Upper lobe of left lung (tissue), 6 donors: ENCODE results near the gene CMPK1. TPM values are rescaled to one million over a fixed set of nuclear protein-coding genes. Genes with fewer than 3 reads are reported as not detected.

ENCODE experiments used
- ATAC-seq, 2 donors: fragments of 200-7000 bp; cut with Tn5 transposase; one replicate each; pipeline ENCODE4 v1.9.1; 2022; ENCODE audit warnings: mild to moderate bottlenecking in 2 of 2, moderate library complexity in 2 of 2; ENCODE audit not compliant: low FRiP score in 2 of 2
- DNase-seq, 2 donors: peaks; one replicate each; pipeline ENCODE4 v3.0.0-alpha.2; 2019 to 2020
- H3K27ac ChIP-seq, 4 donors: fragments of 200-600 bp; sonication (generic); one replicate each; pipeline ENCODE4 v1.5.1; 2016 to 2019
- H3K27me3 ChIP-seq, 4 donors: fragments of 200-600 bp; sonication (generic); one replicate each; pipeline ENCODE4 v1.5.1; 2017 to 2019
- H3K36me3 ChIP-seq, 4 donors: fragments of 200-600 bp; sonication (generic); one replicate each; pipeline ENCODE4 v1.5.1; 2016 to 2019
- H3K4me1 ChIP-seq, 4 donors: fragments of 200-600 bp; sonication (generic); one replicate each; pipeline ENCODE4 v1.5.1; 2018 to 2019
- H3K4me3 ChIP-seq, 4 donors: fragments of 200-600 bp; sonication (generic); one replicate each; pipeline ENCODE4 v1.5.1; 2017 to 2019; ENCODE audit warnings: mild to moderate bottlenecking in 2 of 4, moderate library complexity in 1 of 4
- H3K9me3 ChIP-seq, 4 donors: fragments of 200-600 bp; sonication (generic); one replicate each; pipeline ENCODE4 v1.5.1; 2018 to 2019
- EP300 ChIP-seq, 4 donors: sonication (generic); formaldehyde crosslinking; IDR thresholded peaks; one replicate each; pipeline ENCODE4 v1.5.1; 2017; ENCODE audit warnings: antibody characterized with exemption in 4 of 4, control low read depth in 2 of 4
- POLR2A ChIP-seq, 4 donors: fragments of 450-650 bp; IDR thresholded peaks; one replicate each; pipeline ENCODE4 v1.5.1; 2016 to 2017; ENCODE audit warnings: antibody characterized with exemption in 4 of 4, mild to moderate bottlenecking in 2 of 4
- POLR2AphosphoS5 ChIP-seq, 2 donors: sonication (generic); formaldehyde crosslinking; IDR thresholded peaks; one replicate each; pipeline ENCODE4 v1.5.1; 2017; ENCODE audit warnings: antibody characterized with exemption in 2 of 2
- WGBS, 2 donors: methylation state at CpG; one replicate each; pipeline ENCODE4 v1.1.5; 2017 to 2018; 5-methylcytosine and 5-hydroxymethylcytosine counted together
- total RNA-seq, 6 donors: library from RNA; depleted of rRNA in 4 of 6; stranded (reverse); fragments of >200 nt in 4 of 6; gene quantifications; one replicate each; pipeline versions ENCODE4 v1.1.0 to v1.2.1, GENCODE V29; 2016 to 2021
- TF ChIP-seq, protein P1 (sequence below), 6 experiments: fragments of 450-650 bp in 4 of 6; fragments of 200-600 bp in 2 of 6; sonication (generic) in 2 of 6; IDR thresholded peaks; one replicate each; pipeline ENCODE4 v1.5.1; 2016 to 2019; ENCODE audit warnings: antibody characterized with exemption in 6 of 6
- donor health status: DM: no; HTN: no; CAD: no; lungs with moderate emphysema.
- donor health status: DM: no; HTN: yes; CAD: no; lungs with severe emphysema.

The CMPK1 gene
- total RNA-seq, 6 donors from 2014 or later = 36.7 to 134 (median 97.7) TPM

DNA sequence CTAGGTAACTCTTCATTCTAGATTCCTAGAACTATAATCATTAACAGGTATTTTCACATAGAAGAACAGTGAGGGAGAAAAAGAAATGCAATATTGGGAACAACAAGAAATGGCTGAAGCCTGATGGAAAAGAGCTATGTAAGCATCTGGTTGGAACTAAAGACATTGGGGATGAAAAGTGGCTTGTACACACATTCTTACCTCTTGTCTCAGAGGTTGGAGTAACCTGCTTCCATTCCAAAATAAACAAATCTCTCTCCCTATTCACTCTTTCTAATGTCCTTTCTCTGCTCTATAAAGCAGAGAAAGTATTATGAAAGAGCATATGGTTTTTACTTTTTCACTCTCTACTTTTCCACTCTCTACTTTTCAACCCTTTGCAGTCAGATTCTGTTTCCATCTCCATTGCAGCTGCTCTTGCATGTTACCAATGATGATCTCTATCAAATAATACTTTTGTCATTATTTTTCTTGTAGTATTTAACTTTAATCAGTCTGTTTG lies 37.5 kb downstream of the CMPK1 start:
- DNase-seq (no peak), ATAC-seq (no peak)
- no peak for TF ChIP-seq POLR2AphosphoS5 (IDR thresholded peaks at IDR 0.05)
- no peak for TF ChIP-seq EP300 (IDR thresholded peaks at IDR 0.05)
- TF ChIP-seq, protein P1, sequence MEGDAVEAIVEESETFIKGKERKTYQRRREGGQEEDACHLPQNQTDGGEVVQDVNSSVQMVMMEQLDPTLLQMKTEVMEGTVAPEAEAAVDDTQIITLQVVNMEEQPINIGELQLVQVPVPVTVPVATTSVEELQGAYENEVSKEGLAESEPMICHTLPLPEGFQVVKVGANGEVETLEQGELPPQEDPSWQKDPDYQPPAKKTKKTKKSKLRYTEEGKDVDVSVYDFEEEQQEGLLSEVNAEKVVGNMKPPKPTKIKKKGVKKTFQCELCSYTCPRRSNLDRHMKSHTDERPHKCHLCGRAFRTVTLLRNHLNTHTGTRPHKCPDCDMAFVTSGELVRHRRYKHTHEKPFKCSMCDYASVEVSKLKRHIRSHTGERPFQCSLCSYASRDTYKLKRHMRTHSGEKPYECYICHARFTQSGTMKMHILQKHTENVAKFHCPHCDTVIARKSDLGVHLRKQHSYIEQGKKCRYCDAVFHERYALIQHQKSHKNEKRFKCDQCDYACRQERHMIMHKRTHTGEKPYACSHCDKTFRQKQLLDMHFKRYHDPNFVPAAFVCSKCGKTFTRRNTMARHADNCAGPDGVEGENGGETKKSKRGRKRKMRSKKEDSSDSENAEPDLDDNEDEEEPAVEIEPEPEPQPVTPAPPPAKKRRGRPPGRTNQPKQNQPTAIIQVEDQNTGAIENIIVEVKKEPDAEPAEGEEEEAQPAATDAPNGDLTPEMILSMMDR (IDR thresholded peaks at IDR 0.05) = no peak
- no peak for TF ChIP-seq POLR2A (IDR thresholded peaks at IDR 0.05)
- Histone ChIP-seq H3K9me3 (no peaks in the 10 kb centered on the region), H3K27me3 (no peaks in the 10 kb centered on the region), H3K4me1 (no peaks in the 10 kb centered on the region), H3K36me3 (peaks cover 14 to 75% (median 45%) of the 10 kb centered on the region in 4 donors), H3K27ac (no peak overlapping the region), H3K4me3 (no peak overlapping the region)

DNA sequence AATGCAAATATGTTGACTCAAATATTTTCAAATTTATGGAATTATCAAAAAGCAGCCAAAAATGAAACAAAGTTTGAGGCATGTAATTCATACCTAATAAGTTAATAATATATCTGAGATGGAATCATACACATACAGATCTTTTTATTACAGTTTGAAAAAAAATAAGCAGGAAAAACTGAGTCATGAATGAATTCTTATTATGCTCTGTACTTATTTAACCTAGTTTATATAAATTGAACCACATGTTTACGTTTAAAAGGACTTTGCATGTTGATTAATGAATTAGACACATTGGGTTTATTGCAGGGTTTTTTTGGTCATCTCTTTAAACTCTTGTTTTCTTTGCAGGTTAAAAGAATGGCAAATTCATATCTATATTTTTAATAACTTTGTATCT lies 40.9 kb downstream of the CMPK1 start:
- ATAC-seq (no peak), DNase-seq (no peak)
- Histone ChIP-seq H3K36me3 (peaks cover 6 to 82% (median 36%) of the 10 kb centered on the region in 4 donors), H3K27me3 (no peaks in the 10 kb centered on the region), H3K4me3 (no peak overlapping the region), H3K27ac (no peak overlapping the region), H3K4me1 (no peaks in the 10 kb centered on the region), H3K9me3 (no peaks in the 10 kb centered on the region)
- 90 to 95% methylated on average over 1 of the region's 1 CpG for WGBS, 2 donors
- TF ChIP-seq, protein P1 (IDR thresholded peaks at IDR 0.05) = no peak
- TF ChIP-seq POLR2AphosphoS5 (IDR thresholded peaks at IDR 0.05) = no peak
- TF ChIP-seq POLR2A (IDR thresholded peaks at IDR 0.05) = no peak
- no peak for TF ChIP-seq EP300 (IDR thresholded peaks at IDR 0.05)

- Histone ChIP-seq H3K4me3 (no peak overlapping the region), H3K27me3 (no peaks in the 10 kb centered on the region), H3K4me1 (no peaks in the 10 kb centered on the region), H3K9me3 (no peaks in the 10 kb centered on the region), H3K27ac (no peak overlapping the region), H3K36me3 (peaks cover 4 to 76% (median 19%) of the 10 kb centered on the region in 4 donors)
- ATAC-seq (no peak), DNase-seq (no peak)
- TF ChIP-seq, protein P1 (IDR thresholded peaks at IDR 0.05) = no peak
- TF ChIP-seq POLR2AphosphoS5 (IDR thresholded peaks at IDR 0.05) (no peak), EP300 (IDR thresholded peaks at IDR 0.05) (no peak), POLR2A (IDR thresholded peaks at IDR 0.05) (no peak)
- WGBS, 2 donors = 68 to 80% methylated on average over 1 of the region's 1 CpG
Observed at GRCh38 chr1:47378147-47378546, 44.6 kb downstream of the CMPK1 start.

DNA sequence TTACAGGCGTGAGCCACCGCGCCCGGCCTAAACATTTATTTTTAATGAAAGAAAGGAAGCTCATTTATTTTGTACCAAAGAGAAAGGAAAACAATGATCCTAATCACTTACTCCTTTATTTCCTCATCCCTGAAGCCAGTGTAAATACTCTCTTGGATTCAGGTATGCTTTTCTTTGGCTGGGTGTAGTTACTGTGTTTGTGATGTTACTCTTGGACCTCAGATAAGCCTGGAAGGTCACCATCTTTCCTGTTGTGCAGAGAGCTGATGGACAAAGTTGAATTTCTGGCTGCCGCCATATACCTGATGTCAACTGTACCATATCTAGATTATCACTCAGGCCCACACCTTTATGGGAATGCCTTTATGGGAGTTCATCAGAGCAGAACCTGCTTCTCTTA lies 47.1 kb downstream of the CMPK1 start:
- H3K36me3 ChIP-seq = peaks cover 0 to 51% (median 5%) of the 10 kb centered on the region in 4 donors
- no peak for DNase-seq
- WGBS, 2 donors = 86 to 96% methylated on average over 5 of the region's 5 CpGs
- no peaks in the 10 kb centered on the region for H3K4me1 ChIP-seq
- no peaks in the 10 kb centered on the region for H3K27me3 ChIP-seq
- no peak for ATAC-seq
- TF ChIP-seq, protein P1 (IDR thresholded peaks at IDR 0.05) = no peak
- TF ChIP-seq EP300 (IDR thresholded peaks at IDR 0.05) = no peak
- TF ChIP-seq POLR2A (IDR thresholded peaks at IDR 0.05) = no peak
- no peaks in the 10 kb centered on the region for H3K9me3 ChIP-seq
- no peak overlapping the region for H3K4me3 ChIP-seq
- H3K27ac ChIP-seq = no peak overlapping the region

DNA sequence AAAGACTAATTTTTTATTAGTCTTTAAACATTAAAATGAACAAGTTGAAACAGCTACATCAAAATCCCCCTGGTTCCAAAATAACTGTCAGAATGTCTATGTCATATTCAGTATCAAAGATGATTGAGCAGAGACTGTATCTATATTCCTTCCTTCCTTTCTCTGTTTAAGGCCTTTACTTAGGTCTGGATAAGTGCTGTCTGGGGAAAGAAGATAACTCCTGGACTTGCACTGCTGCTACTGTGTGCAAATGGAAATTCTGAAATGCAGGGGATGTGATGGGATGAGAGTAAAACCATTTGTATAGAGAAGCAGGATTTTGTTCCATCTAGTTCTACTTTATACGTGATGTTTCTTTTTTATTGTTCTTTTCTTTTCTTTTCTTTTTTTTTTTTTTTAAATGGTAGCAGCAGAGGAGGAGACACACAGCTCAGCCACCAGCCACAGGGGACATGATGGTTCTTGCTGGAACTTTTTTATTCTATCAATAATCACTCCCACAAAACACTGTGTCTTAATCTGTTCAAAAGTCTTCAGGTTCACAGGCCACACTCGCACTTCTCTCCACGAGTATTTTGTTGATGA lies 48.9 kb downstream of the CMPK1 start:
- H3K9me3 ChIP-seq = no peaks in the 10 kb centered on the region
- no peaks in the 10 kb centered on the region for H3K4me1 ChIP-seq
- no peak overlapping the region for H3K4me3 ChIP-seq
- 88 to 92% methylated on average over 3 of the region's 3 CpGs for WGBS, 2 donors
- H3K27ac ChIP-seq = no peak overlapping the region
- peaks cover 0 to 39% (median 2%) of the 10 kb centered on the region in 4 donors for H3K36me3 ChIP-seq
- H3K27me3 ChIP-seq = no peaks in the 10 kb centered on the region
- ATAC-seq (no peak), DNase-seq (no peak)
- TF ChIP-seq EP300 (IDR thresholded peaks at IDR 0.05) = no peak
- TF ChIP-seq POLR2A (IDR thresholded peaks at IDR 0.05) = no peak
- TF ChIP-seq, protein P1 (IDR thresholded peaks at IDR 0.05) = no peak
- TF ChIP-seq POLR2AphosphoS5 (IDR thresholded peaks at IDR 0.05) = no peak
